ENCODE results near the gene MEAK7.
A peak's percentile ranks its signal among the peaks of the same experiment; 100 is the strongest.

MEAK7 gene

GRCh38 chr16:84511180-84511800 lies 6.8 kb upstream of the MEAK7 start:
- peak; percentile 87 for DNase-seq

DNA sequence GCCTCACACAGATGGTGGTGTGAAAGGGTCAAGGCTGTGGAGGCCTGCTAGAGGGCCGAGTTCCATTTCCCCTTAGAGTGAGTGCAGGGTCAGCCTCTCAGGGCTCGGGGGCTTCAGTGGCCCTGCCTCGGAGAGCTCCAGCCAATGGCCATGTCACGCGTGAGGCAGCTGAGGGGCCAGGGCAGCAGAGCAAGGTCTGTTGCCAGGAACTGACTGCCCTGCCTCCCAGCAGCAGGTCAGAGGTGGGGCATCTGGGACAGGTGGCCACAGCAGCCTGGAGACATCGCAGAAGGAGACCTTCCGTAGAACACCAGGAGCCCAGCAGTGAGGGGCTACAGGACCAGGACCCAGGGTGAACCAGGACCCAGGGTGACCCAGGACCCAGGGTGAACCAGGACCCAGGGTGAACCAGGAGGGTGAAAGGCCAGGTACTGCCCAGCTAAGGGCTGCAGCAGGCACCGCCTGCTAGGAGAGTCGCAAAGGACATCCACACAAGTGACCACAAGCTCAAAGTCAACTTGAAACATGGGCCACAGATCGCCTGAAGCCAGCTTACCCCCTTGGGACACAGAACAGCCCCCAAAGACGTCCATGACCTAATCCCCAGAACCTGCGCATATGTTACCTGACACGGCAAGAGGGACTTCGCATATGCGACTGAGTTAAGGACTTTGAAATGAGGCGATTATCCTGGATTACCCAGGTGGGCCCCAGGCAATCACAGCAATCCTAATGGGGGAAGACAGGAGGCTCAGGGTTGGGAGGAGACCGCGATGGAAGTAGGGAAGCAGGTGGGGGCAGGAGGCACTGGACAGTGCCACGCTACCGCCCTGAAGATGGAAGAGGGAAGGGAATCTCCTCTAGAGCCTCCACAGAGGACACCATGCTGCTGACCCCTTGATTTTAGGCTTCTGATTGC lies 4.8 kb upstream of the MEAK7 start:
- no peak for DNase-seq

GRCh38 chr16:84508502-84508901 lies 4.0 kb upstream of the MEAK7 start:
- no peak for DNase-seq

DNA sequence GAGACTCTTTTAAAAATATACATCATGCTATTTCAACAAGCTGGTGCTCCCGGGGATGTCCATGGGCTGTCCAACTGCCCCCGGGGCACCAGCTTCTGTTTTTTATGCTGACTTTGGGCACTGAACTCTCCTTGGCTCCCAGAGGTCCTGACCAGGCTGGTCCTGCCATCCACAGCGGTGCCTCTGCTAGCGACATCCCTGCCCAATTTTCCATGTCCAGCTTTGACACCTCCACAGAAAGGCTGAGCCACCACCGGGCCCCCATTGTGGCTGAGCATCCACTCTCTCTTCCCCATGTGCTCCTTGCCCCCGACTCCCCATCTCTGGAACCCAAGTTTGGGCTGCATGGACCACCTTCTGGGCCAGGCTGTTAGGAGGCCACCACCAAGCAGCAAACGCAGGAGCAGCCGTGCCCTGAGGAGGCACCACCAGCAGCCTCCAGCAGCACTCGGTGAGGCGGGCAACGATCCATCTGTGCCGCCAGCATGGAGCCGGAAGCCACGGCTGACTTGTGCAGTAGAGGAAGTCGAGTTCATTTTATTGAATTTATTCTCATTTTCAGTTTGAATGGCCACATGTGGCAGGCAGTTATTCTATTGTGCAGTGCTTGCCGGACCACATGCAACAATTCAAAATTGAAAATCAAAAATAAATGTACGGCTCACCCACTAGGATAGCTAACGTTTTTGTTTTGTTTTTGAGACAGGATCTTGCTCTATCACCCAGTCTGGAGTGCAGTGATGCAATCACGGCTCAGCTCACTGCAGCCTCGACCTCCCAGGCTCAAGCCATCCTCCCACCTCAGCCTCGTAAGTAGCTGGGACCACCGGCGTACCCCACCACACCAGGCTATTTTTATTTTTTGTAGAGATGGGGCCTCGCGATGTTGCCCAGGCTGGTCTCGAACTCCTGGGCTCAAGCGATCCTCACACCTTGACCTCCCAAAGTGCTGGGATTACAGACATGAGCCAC lies 2.8 kb upstream of the MEAK7 start:
- no peak for DNase-seq

DNA sequence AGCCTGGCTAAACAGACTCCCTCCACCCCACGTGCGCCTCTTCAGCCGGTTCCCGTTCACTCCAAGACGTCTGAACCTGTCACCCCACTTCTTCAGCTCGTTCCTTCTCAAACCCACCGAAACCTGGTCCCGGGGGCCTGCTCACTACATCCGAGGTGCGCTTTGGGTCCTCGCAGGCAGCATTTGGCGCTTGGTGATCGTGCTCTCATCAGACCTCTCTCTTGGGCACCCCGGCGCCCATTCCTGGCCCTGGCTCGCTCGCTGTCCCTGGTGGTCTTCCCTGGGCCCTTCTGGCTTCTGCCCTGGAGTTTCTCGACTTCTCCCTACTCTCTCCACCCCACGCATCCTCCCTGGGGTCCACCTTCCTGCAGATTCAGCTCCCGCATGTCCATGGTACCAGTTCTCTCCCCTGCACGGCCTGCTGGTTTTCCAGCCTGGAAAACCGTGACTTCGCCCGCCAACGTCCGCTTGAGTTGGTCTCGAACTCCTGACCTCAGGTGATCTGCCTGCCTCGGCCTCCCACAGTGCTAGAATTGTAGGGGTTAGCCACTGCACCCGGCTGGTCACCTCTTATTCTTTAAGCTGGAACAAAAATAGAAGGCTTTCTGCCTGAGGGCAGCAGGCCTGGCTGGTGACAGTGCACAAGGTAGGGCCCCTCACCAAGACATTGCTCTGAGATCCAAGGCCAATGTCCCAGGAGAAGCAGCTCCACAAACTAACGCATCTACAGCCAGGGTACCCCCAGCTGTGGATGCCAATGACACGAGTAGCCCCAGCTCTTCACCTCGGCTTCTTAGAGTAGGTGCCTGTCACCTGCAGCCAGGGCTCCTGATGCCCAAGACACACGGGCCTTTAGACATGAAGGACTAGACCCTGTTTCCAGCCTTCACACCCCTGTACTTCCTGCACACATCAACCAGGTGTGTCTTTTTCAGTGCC lies 1.1 kb upstream of the MEAK7 start:
- DNase-seq = no peak

DNA sequence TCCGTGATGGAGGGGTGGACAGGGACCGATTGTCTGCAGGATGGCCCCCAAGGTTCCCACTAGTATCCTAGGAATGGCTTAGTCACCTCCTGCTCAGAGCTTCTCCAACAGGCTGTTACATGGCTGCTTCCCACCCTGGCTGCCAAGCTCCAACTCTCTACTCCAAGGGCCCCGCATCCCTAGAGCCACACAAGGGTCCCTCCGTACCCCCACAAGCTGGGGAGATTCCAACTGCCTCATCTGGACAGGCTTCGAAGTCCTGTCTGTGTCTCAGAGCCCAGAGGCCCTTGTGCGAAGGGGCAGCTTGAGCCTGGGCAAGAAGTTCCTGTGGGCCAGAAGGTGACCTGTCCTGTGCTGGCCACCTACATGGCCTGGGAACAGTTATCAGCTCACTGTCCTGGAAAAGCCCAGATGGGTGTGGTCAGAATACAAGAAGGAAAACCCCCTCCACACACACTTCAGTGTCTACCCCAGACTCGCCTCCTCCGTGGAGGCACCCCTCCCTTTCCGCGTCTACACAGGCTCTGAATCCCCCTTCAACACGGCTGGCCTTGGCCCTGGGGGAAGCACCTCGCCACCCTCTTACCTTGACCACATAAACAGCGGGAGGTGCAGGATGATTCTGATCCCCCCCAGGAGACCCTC lies 586 bp downstream of the MEAK7 start:
- DNase-seq = no peak

DNA sequence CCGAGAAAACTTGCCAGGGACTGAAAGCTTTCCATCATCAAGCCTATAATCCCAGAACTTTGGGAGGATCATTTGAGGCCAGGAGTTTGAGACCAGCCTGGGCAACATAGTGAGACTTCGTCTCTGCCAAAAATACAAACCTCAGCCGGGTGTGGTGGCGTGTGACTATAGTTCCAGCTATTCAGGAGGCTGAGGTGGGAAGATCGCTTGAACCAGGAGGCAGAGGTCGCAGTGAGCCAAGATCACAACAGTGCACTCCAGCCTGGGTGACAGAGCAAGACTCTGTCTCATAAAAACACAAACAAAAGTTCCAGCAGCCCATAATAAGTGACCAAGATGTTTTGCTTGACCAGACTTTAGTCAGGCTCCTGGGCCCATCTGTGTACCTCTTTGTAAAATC lies 1.9 kb downstream of the MEAK7 start:
- no peak for DNase-seq

- DNase-seq = no peak
These were observed 2.4 kb downstream of the MEAK7 start for GRCh38 chr16:84502075-84502474.

DNA sequence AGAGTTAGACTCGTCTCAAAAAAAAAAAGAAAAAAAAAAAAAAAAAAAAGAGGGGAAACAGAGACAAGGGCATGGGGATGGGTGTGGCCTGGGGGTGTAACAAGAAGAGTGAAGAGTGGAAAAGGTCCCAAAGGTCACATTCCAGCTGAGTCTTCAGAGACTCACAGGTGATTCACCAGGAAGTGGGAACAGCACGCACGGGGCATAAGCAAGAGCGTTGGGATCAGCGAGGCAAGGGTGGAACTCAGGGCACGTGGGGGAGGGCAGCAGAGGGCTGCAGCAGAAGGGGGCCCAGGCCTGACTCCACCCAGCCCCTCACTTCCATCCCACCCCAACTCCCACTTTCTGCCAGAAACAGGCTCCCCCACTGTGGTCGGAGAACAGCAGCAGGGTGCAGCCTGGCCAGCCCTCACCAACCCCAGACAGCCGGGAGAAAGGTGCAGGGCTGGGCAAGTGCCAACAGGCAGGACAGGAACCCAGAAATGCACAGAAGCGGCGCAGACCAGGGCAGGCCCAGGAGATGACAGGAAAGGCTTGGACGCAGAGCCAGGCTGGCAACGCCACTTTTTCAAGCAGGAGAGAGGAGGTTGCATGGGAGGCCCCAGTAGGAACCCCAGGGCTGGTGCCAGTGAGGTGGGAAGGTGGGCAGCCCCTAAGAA lies 3.3 kb downstream of the MEAK7 start:
- no peak for DNase-seq

DNA sequence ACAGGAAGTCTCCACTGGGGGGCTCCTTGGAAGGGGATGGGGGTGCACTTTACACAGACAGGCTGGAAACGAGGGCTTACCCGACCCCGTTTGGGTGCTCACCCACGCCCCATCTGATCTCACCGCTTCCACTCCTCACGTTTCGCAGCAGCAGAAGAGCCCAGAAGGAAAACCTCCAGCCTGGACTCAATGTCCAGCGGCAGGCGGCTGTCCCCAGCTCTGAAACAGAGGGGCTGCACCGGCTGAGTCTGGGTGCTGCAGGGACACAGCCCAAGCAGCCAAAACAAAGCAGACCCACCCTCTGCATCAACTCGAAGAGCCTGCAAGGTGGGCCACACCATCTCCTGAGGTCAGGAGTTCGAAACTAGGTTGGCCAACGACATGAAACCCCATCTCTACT lies 3.9 kb downstream of the MEAK7 start:
- DNase-seq = no peak

GRCh38 chr16:84499638-84500037 lies 4.8 kb downstream of the MEAK7 start:
- DNase-seq = no peak

- DNase-seq = no peak
These were observed 5.4 kb downstream of the MEAK7 start for GRCh38 chr16:84498859-84499620.

DNA sequence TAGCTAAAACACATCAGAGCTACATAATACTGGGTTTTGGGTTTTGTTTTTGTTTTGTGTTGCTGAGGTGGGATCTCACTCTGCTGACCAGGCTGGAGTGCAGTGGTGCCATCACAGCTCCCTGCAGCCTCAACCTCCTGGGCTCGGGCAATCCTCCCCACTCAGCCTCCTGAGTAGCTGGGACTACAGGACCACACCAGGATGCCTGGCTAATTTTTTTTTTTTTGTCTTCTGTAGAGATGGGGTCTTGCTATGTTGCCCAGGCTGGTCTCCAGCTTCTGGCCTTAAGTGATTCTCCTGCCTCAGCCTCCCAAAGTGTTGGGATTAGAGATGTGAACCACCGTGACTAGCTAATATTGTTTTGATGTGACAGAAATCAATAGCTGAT lies 6.2 kb downstream of the MEAK7 start:
- no peak for DNase-seq

- DNase-seq = no peak
These were observed 6.8 kb downstream of the MEAK7 start for GRCh38 chr16:84497418-84498222.

- DNase-seq = no peak
These were observed 7.5 kb downstream of the MEAK7 start for GRCh38 chr16:84496991-84497390.

DNA sequence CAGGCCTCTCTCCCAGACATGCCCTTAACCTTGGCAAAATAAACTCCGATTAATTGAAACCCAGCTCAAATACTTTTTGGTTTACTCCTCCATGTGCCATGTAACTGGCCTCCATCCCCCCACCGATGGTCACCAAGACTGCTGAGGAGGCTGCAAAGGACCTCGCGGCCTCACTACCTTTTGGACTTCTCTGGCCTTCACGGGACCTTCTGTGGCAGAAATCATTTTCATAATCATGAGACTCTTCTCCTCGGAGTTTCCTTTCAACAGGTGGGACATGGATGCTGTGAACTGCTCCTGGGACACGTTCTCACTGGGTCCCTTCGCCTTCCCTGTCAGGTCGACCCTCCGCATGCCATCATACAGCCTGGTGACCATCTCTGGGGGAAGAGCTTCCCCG lies 9.0 kb downstream of the MEAK7 start:
- no peak for DNase-seq

- no peak for DNase-seq
These were observed 15.3 kb downstream of the MEAK7 start for GRCh38 chr16:84489131-84489530.

DNA sequence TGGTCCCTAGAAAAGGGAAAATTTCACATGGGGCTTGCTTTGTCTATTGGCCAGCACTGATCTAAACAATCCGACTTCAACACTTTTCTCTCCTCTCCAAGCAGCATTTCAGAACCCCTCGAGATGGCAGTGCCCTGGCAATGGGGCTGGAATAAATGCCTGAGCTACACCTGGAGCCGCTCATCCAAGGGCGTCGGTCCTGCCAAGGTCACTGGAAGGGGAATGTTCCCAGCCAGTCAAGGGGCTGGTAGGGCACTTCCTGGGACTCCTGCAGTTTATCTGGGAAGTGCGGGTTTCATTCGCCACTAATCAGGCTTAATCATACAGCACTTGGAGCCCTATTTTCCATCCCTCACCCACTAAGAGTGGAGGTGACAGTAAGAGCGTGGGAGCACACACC lies 17.1 kb downstream of the MEAK7 start:
- DNase-seq = no peak

DNA sequence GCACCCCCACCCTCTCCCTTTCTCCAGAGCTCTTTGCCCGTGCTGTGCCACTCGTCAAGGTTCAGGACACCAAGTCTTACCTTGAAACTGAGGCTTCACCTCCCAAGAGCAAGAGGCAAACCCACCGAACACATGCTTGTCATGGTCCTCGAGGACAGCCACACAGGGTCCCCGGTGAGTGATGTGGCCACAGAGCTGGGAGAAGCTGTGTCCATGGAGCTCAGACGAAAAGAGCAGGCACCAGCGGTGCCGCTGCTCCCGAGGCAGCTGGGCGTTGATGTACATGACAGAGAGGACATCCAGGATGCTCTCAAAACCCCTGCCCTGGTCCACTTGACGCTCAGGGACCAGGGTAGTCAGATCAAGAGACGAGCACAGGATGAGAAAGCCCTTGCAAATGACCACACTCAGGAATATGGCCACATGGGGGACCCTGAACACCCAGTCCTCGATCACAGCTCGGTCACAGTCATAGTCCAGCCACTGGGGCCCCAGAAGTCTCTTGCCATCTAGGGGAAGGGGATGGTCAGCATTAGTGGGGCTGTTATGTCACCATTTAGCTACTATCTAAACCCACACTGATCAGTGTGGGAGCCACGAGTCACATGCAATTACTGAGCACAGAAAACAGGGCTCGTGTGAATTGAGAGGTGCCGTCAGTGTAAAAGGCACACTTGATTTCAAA lies 17.8 kb downstream of the MEAK7 start:
- no peak for DNase-seq

Measured in stimulated activated CD4-positive, alpha-beta T cell treated with anti-CD3 and anti-CD28 coated beads, Interleukin-4, amount 100 ng/mL, for 24 hours (primary cell).